GM21717 (cell line): ENCODE measurements around the gene C1QL2.

Source experiments
- ATAC-seq: cut with Tn5 transposase; IDR thresholded peaks from one replicate; pipeline ENCODE4 v1.9.1; 2021; ENCODE audit warnings: mild to moderate bottlenecking, moderate library complexity; ENCODE audit not compliant: unreplicated experiment

Gene C1QL2

GRCh38 chr2:119144806-119145205, 13.7 kb downstream of the C1QL2 start:
- ATAC-seq: no peak

GRCh38 chr2:119142824-119143223, 15.7 kb downstream of the C1QL2 start:
- ATAC-seq: no peak

- ATAC-seq: no peak
Observed at GRCh38 chr2:119137502-119137901, 21.0 kb downstream of the C1QL2 start.

DNA sequence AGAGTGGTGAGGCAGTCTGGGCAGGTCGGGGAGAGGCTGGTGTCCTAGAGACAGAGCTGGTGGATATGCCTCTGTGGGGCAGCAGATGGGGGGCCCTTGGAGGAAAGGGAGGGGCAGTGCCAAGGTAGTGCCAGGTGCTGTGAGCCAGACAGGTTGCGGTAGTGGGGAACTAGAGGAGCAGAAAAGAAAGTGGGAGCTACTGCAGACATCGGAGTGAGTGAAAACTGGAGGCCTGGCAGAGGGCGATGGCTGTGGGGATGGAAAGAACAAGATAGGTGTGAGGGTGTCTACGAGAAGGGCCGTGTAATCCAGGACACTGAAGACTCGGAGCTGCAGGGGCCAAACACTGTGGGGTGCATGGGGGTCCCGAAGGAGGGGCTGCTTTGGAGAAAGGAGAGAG, 21.7 kb downstream of the C1QL2 start:
- ATAC-seq: no peak

DNA sequence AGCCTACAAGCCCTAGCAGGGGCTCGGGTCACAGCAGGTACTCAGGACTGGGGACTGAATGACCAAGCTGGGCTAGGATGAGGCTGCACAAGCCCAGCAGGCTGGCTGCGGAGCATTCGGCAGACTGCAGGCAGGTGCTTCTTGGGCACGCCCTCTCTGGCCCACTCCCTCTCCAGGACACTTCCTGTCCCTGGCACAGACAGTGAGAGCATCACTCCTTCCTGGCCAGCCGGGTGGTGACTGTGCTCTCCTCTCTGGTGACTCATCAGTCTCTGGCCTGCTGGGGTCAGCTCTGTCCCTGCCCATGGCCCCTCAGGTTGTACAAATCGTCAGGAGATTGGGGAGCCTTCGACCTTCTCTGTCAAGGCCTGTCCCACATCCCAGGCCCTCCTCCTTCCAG, 22.5 kb downstream of the C1QL2 start:
- no peak for ATAC-seq

DNA sequence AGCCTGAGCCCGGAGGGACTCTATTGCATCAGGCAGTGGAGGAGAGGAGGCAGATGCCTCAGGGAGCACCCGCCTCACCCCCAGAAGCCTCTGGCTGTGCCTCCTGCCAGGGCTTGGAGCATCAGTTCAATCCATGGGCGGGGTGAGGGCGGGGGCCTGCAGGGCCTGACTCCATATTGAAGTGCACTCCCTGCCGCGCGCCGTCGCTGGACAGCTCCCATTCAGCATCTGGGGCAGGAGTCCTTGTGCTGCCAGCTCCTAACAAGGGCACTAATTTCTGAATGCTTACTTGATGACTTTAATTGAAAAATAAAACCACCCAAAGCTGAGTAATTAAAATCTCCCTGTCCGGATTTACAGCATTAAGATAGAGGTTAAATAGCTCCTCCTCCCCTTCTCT, 23.8 kb downstream of the C1QL2 start:
- ATAC-seq: no peak

- ATAC-seq: no peak
Observed at GRCh38 chr2:119126650-119127049, 31.9 kb downstream of the C1QL2 start.

- no peak for ATAC-seq
Observed at GRCh38 chr2:119123389-119123788, 35.2 kb downstream of the C1QL2 start.

DNA sequence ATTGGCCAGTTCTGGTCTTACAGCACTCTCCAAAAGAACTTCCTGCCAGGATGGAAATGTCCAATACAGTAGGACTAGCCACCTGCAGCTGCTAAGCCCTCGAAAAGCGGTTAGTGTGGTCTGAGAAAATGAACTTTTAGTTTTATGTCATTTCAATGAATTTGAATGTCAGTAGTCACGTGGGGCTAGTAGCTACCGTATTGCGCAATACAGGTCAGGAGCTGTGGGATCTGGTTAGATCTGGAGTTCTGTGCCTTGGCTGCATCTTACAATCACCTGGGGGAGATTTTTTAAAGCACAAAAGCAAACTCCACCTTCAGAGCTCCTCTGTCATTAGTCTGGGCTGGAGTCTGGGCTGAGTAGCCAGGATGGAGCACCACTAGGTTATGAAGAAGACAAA, 35.9 kb downstream of the C1QL2 start:
- ATAC-seq: no peak

GRCh38 chr2:119119999-119120756, 38.4 kb downstream of the C1QL2 start:
- no peak for ATAC-seq

- ATAC-seq: no peak
Observed at GRCh38 chr2:119119076-119119785, 39.3 kb downstream of the C1QL2 start.

- no peak for ATAC-seq
Observed at GRCh38 chr2:119117891-119118882, 40.4 kb downstream of the C1QL2 start.

GRCh38 chr2:119117408-119117807, 41.1 kb downstream of the C1QL2 start:
- ATAC-seq: no peak

- no peak for ATAC-seq
Observed at GRCh38 chr2:119116411-119117295, 41.9 kb downstream of the C1QL2 start.

GRCh38 chr2:119114266-119114665, 44.3 kb downstream of the C1QL2 start:
- ATAC-seq: no peak

GRCh38 chr2:119113489-119113770, 45.1 kb downstream of the C1QL2 start:
- no peak for ATAC-seq

- ATAC-seq: no peak
Observed at GRCh38 chr2:119112770-119113488, 45.6 kb downstream of the C1QL2 start.

DNA sequence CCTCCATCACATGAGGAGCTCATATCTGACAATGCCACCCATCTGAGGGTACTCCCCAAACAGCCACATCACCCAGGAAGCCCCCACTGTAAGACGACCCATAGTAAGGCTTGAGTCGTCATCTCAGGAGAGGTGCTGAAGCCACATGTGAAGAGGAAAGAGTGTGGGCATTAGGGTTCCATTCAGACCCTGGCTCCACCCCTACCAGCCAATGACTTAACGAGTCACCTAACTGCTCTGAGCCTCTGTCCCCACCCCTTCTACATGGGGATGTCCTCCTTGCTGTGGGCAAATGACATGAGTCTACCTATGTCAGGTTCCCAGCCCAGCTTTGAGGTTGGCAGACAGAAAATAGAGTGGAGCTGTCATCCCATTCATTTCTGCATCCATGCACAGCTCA, 46.3 kb downstream of the C1QL2 start:
- ATAC-seq: no peak

GRCh38 chr2:119111115-119111975, 47.2 kb downstream of the C1QL2 start:
- ATAC-seq: no peak
